ENCODE data around the gene AIP. TPM values are rescaled to one million over a fixed set of nuclear protein-coding genes. Genes with fewer than 3 reads are reported as not detected.

Gene AIP
- total RNA-seq, 1 experiment from 2014 or later, result 73.5 TPM

DNA sequence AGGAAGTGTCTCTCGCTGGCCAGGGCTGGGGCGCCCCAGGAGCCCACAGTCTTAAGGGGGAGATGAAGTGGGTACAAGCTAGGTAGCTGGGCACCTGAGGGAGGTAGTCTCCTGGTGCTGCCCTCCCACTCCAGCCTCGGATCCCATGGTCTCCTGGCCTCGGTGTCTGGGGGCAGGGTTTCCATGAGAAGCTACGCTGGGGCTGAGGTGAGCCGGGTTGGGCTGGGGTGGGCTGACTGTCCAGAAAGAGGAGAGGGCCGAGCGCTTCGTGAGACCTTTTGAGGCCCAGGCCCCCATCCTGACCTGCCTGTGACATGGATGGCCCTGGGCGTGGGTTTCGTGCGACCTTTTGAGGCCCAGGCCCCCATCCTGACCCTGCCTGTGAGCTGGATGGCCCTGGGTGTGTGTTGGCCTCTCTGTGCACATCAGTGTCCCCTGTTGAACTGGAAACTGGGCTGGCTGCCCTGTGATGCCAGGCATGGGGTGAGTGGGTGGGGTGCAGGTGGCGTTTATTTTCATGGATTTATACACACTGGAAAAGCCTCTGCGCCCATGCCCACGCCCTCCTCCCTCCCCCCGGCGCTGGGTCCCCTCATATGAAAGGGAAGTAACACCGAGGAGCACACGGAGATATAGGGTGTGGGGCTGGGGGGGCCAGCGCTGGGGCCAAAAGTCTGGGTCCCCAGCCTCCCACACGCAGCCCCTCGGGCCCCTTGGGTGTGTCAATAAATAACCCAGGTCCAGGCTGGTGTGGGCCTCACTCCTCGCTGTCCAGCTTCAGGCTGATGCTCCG is 8.6 kb downstream of the AIP start:
- no peak for DNase-seq (ENCODE audit: low spot score)
- in situ Hi-C loops (cut with HindIII; ENCODE audit: low sequenced_read_pairs), result no loop called here

DNA sequence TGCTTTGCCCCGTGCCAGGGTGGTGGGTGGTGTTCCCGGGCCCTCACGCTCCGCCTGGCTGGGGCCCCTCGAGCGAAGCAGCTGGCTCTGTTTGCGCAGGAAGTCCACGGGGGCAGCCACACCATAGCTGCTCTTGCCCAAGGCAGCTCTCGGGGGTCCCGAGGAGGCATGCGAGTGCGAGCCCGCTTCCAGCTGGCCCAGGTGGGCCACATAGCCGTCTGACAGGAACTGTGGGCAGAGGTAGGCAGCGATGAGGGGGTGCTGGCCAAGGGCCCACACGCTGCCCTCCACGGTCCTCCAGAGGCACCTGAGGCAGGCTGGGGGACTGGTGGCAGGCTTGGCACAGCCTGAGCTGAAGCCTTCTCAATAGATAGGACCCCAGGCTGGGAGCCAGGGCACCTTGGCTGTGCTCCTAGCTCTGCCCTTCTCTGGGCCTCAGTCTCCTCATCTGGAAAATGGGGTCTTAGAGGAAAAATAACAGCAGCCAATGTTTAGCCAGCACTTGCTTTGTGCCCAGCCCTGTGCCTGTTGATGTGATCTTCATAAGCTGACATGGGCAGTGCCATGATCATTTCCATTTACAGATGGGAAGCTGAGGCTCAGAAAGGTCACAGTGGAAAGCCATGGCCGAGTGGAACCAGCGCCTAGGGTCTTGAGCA is 9.4 kb downstream of the AIP start:
- in situ Hi-C loops (cut with HindIII; ENCODE audit: low sequenced_read_pairs), result no loop called here
- no peak for DNase-seq (ENCODE audit: low spot score)

DNA sequence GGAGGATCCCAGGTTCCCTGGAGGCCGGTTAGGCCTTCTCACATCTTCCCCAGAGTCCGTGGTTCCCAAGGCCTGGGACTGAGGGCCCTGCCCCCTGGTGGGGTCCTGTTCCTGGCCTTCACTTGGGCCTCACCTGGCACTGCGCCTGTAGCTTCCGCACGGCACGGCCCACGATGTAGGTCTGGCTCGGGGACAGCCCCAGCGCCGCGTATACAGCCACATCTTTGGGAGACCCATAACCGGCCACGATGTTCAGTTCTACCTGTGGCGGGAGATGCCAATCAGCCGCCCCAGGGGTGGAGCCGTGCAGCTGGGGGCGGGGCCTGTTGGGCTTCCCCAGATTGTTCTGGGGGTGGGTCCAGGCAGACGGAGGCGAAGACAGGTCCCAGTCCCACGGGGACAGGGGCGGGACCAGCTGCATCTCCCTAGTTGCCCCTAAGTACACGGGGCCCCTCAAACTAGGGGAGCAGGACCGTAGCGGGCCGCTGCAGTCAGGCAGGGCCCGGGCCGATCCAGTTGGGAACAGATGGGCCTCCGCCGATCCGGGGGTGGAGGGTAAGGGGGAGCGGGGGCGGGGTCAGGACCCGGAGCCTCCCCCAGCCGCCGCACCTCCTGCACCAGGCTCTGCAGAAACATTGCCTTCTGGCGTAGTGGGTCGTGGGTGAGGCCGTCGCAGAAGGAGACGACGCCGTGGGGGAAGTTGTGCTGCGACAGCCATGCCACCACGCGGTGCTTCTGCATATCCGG is 10.1 kb downstream of the AIP start:
- in situ Hi-C loops (cut with HindIII; ENCODE audit: low sequenced_read_pairs), result no loop called here
- no peak for DNase-seq (ENCODE audit: low spot score)

DNA sequence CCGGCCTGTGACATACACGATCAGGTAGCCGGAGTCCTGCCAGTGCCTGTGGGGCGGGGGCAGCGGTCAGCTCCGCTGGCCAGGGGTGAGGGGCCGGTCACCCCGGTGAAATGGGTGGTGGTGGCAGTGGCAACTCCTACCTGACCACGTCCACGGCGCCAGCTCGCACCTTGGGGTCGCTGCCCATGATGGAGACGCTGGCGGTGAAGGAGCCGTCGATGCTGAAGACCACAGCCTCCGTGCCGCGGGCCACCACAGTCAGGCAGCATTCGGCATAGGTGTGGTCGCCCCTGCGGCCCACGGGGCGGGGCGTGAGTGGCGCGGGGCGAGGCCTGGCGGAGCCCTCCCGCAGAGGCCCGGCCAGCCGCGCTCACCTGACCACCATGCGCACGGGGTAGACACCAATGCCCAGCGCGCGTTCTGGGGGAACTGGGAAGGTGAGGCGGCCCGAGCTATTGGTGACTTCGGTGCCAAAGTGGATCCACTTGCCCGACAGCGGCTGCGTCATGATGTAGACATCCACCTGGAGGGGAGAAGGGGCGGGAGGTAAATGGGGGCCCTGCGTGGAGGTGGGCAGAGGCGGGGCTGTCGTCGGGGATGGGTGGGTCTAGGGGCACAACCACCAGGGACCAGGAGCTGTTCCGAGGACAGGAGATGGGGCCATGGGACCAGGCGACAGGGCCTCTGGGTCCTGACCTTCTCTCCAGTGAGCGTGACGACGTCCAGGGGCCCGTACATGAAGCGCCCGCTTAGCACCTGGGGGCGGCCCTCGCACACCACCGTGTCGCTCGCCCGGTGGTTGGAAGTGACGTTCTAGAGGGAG is 10.9 kb downstream of the AIP start:
- DNase-seq (ENCODE audit: low spot score), result no peak
- in situ Hi-C loops (cut with HindIII; ENCODE audit: low sequenced_read_pairs), result no loop called here

DNA sequence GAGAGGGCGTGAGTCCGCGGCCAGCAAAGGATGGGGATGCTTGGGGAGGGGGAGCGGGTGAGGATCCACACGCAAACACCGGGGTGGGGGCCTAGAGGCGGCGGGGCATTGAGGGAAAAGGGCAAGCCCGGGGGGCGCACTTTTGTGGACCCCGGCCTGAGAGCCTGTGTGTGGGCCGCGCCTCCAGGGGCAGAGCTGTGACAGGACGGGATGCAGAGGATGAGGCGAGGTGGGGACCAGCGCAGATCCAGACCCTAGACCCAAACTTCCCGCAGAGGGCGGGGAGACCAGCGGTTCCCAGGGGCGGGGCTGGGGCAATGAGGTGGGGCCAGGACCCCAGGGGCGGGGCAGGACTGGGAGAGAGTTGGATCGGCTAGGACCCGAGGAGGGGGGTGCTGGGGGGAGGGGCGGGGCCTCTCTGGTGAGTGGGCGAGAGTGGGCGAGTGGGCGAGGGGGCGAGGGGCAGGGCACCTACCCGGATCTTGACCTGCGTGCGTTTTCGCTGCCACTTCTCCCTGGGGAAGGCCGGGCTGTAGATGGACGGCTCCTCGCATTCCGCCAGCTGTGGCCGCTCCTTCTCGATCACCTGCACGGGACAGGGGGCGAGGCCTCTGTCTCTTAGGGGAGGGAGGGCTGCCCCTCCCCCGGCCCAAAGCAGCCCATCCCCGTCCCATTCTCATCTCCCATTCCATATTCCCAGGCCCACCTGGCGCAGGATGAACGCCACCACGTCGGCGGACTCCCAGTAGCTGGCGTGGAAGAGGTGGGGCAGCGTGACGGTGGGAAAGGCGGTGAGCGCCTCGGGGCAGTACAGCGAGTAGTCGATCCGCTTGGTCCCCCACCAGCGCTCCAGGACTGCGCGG is 11.8 kb downstream of the AIP start:
- in situ Hi-C loops (cut with HindIII; ENCODE audit: low sequenced_read_pairs), result no loop called here
- no peak for DNase-seq (ENCODE audit: low spot score)

DNA sequence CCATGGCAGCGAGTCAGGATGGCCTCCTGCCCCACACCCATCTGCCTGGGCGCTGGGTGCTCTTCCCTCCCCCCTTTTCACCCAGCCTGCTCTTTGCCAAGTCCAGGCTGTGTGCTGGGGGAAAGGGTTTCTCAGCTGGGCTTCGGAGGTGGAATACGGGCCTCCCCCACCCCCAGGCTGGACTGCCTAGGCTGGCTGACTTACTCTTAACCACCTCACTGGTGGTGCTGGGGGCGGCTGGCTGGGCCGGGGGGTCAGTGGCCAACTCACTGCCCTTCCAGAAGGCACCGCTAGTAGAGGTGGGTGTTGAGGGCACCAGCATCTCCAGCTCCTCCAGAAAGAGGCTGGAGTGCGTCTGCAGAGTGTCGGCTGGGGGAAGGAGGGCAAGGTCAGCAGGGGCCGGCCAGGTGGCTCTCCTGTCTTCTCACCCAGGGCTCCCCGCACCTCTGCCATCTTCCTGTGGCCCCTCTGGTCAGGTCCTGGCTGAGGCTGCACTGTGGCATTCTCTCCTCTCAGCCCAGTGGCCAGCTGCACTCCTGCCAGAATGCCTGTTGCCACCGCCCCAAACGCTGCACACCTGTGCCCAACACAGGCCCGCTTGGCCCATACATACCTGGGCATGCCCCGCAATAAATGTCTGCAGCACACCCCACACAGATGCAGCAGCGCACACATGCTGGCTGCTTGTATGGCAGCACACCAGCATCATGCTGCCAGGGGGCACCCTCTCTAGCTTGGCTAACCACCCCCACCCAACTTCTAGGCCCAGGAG is 12.6 kb downstream of the AIP start:
- DNase-seq (ENCODE audit: low spot score), result no peak
- in situ Hi-C loops (cut with HindIII; ENCODE audit: low sequenced_read_pairs), result no loop called here

DNA sequence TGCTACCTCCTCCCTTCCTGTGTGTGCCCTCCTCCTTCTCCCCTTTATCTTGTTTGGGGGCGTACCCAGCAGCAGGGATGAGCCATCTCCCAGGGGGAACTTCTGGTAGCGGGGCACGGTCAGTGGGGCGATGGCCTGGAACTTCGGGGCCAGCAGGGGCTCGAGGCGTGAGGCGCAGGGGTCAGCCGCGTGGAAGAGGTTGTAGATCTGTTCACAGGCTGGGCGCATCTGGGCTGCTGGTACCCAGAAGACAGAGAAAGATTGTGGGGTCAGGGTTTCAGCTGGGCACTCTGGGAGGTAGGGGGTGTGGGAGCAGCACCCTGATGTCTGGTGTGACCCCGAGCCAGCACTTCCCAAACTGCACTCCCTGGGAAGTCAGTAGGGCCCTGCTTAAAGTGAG is 13.3 kb downstream of the AIP start:
- in situ Hi-C loops (cut with HindIII; ENCODE audit: low sequenced_read_pairs), result no loop called here
- no peak for DNase-seq (ENCODE audit: low spot score)

DNA sequence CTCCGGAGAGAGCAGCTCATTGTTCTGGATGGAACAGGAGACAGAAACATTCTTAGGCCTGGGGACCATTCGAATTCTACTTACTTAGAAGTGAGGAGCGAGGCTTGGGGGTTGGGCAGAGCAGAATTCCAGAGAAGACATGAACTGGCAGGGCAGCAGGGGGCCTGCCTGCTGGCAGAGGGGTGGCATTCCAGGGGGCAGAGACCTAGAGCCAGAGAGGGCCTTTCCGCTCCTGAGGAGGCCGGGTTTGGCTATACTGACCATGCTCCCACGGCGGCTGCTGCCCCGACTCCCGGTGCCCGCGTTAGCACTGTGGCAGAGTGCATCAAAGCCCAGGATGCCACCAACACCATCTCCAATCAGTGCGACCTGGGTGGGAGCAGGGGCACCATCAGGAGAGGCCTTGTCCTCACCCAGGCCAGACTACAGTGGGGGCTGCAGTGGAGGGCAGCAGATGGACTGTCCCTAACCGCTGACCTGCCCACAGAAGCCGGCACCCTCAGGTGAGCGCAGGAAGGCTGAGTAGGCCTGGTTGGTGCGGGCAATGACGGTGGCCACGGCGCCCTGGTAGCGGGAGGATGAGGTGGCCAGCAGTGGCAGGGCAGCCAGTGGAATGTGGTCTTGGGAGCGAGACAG is 14.9 kb downstream of the AIP start:
- in situ Hi-C loops (cut with HindIII; ENCODE audit: low sequenced_read_pairs), result no loop called here
- DNase-seq (ENCODE audit: low spot score), result no peak

DNA sequence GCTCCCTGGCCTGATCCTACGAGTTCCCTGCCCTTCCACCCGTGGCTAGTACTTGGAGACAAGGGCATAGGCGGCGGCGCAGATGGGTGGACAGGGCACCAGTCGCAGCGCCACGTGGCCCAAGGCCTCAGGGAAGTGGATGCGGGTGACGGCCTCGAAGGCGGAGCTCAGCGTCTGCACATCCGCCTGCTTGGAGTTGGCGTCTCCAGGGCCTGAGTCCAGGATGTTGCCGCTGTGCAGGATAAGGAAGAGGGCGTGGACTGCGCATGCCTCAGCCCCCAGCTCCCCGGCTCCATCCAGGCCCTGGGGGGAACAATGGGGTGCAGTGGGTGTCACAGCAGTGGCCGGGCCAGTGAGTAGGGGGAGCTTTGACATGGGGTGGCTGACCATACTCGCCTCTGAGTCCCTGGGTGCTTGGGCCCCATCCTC is 15.7 kb downstream of the AIP start:
- no peak for DNase-seq (ENCODE audit: low spot score)
- in situ Hi-C loops (cut with HindIII; ENCODE audit: low sequenced_read_pairs), result no loop called here

DNA sequence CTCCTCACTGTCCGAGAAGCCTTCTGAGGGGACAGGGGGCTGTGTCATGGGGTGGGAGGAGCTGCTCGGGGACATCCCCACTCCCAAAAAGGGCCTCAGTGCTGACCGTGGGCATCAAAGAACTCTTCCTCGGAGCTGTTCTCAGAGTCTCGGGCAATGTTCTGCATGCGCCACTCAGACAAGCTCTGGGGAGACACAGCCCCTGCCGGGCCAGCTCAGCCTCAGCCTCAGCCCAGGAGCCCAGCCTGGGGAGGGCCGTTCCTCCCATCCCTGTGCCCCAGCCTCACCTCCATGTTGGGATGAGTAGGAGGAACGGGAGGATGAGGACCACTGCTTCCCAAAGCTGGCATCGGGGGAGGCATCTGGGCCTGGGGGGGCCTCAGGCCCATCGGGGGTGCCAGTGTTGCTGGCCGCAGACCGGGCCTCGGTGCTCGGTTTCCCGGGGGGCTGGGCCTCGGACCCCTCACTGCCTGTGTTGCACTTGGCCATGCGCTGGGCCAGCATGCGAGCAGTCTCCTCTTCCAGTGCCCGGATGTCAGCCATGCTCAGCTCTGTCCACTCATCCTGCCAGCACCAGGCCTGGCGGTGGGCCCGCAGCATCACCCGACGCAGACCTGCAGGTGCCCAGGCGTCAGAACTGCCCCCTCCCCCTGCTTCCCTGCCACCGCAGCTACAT is 17.1 kb downstream of the AIP start:
- in situ Hi-C loops (cut with HindIII; ENCODE audit: low sequenced_read_pairs), result no loop called here
- DNase-seq (ENCODE audit: low spot score), result no peak

DNA sequence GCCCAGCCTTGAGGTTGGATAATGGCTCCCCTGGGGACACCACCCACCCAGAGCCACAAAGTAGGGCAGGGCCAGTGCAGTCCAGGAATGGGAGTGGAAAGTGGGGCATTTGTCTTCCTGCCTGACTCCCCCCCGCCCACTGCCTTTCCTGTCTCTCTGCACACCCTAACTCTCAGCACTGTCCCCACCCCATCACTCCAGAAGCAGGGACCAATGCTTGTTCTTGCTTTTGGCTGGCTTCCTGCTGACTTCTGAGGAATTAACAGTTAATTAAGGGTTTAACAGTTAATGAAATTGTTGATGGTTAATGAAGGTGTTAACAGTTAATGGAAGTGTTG is 17.6 kb downstream of the AIP start:
- in situ Hi-C loops (cut with HindIII; ENCODE audit: low sequenced_read_pairs), result no loop called here
- DNase-seq (ENCODE audit: low spot score), result no peak

DNA sequence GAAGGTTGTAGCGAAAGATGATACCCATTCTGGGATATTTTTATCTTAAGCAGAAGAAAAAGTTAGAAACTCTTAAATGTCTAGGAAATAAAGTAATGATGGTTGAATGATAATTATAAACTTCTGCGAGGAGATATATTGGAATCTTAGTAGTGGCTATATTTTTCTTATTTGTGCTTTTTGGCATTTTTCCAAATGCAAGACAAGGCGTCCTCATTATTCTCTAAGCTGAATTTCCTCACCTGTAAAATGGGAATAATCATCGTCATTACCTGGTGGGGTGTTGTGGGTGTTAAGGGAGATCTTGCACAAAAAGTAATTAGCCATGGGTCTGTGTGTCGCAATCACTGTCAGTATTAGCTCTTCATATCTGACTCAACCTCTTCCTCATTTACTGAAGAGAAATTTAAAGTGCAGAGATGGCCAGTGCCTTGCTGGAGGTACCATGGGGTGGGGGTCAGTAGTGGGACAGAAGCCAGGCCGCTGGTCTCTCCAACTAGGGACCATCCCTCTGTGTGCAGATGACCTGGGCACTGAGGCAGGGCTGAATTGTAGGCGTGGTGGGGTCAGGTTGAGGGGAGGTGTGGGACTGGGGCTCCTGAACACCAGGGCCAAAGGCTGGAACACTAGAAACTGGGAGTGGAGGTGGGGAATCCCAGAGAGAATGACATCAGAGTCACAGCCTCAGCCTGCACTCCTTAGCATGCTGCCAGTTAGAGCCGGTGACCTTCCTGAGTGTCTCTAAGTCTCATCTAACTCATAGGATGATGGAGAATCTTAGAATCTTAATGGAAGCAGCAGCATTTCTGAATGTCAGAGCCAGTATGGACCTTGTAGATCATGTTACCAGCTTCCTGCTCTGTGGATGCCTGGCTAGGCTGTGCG is 18.2 kb downstream of the AIP start:
- in situ Hi-C loops (cut with HindIII; ENCODE audit: low sequenced_read_pairs), result no loop called here
- no peak for DNase-seq (ENCODE audit: low spot score)

DNA sequence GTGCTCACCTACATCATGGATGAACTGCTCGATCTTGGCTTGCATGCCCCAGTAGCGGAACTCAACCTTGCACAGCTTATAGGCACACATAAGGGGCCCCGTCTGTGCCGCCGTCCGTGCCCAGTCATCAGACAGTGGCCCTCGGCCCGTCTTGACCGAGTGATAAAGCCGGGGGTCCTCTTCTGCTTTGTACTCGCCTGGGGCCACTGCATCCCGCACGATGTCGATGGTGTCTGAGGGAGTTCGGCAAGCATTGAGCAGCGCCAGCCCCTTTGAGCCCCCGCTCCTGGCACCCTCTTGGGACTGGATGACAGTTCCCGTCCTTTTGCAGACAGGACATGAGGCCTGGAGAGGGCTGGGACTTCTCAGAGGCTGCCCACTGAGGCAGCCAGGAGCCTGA is 19.0 kb downstream of the AIP start:
- in situ Hi-C loops (cut with HindIII; ENCODE audit: low sequenced_read_pairs), result no loop called here
- DNase-seq (ENCODE audit: low spot score), result no peak

DNA sequence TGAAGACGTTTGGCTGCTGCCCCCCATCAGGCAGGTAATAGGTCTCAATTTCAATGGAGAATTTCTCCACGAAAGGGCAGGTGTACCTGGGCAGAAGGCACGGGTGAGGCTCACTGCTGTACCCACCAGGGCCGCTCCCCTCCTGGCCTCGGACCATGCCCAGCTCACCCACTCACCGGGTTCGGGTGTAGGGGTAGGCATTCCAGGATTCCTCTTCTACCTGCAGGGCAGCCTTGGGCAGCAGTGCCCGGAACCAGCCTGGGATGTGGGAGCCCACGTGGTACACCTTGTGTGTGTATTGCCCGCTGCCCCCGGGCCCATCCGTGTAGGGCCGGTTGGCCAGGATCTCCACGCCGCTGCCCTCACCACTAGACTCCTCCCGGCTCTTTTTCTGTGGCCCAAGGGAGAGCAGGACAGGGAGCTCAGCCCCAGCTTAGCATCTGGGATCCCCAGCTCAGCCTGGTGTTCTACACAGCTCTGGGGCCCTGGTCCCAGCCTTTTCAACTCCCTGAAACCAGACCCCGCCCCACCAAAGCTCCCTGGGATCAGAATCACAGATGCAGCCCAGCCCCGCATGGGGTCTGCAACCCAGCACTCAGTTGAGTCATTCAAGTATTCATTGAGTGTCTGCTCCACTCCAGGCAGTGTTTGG is 19.6 kb downstream of the AIP start:
- no peak for DNase-seq (ENCODE audit: low spot score)
- in situ Hi-C loops (cut with HindIII; ENCODE audit: low sequenced_read_pairs), result no loop called here

DNA sequence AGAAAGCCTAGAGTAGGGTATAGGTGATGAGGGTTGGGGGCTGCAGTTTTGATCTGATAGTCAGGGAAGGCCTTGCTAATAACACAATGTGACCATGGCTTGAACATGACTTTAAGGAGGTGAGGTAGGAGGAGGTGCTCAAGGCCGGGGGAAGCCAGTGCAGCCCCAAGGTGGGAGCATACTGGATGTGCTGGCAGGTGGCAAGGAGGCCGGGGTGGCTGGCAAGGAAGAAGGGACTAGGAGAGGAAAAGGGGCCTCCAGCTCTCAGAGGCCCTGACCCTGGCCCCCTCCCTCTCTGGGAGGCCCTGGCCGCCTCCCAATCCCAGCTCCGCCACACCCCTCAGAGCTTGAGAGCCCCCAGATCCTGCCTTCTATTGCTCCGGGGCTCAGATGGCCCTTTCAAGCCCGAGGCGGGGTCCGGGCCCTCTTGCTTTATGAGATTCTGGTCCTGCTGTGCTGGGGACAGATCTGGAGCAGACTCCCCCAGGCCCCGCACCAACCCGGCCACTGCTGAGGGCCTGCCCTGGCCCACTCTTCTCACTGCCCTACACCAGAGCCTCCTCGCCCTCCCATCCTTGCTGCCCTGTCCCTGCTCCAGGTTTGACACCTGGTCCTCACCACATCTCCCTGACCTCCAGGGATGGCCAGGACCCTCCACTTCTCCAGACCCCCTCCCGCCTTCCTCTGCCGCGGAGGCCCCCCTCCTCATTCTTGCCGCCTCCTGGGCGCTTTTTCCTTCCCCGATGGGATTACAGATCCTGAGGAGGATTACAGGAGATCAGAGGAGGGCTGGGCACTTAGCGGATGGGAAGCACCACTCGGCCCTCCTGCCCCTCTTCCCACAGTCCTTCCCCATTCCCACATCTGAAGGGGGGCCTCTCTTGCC is 20.5 kb downstream of the AIP start:
- in situ Hi-C loops (cut with HindIII; ENCODE audit: low sequenced_read_pairs), result no loop called here
- DNase-seq (ENCODE audit: low spot score), result no peak

Data from G401 (cell line).